T-cell (primary cell): ENCODE measurements around the gene DYRK4. TPM values are rescaled to one million over a fixed set of nuclear protein-coding genes. Genes with fewer than 3 reads are reported as not detected.

ENCODE experiments used
- ATAC-seq, 4 experiments: fragments of 200-7000 bp in 3 of 4; fragments of 150-1000 bp in 1 of 4; cut with Tn5 transposase; replicated peaks in 1 of 4; 1 replicate in 3 of 4; 2 replicates in 1 of 4; pipeline ENCODE4 v1.10.0; 2021; ENCODE audit warnings: moderate library complexity in 3 of 4, mild to moderate bottlenecking in 2 of 4, moderate number of reproducible peaks in 1 of 4
- CTCF ChIA-PET, 2 donors: fragments of 300-600 bp; sonication (Branson Sonifier 250); formaldehyde crosslinking; loops; one replicate each; lab custom pipeline; 2022; ENCODE audit warnings: antibody characterized with exemption in 2 of 2; lab: Charles Lee
- POLR2A ChIA-PET, 2 donors: fragments of 300-600 bp; sonication (Branson Sonifier 250); formaldehyde crosslinking; loops; one replicate each; lab custom pipeline; 2022; ENCODE audit warnings: antibody characterized with exemption in 2 of 2; lab: Charles Lee
- DNase-seq, 35 experiments: peaks; one replicate each; pipeline versions ENCODE4 v3.0.0 to v3.0.0-alpha.2; 2013 to 2023
- H3K27ac ChIP-seq: one replicate; pipeline ENCODE4 v1.5.1; 2013; ENCODE audit warnings: low read length
- H3K27me3 ChIP-seq, 2 experiments: replicated peaks in 1 of 2; 1 replicate in 1 of 2; 2 replicates in 1 of 2; pipeline versions ENCODE4 v1.6.1 to v1.7.0; 2013; ENCODE audit warnings: low read length in 1 of 2, mixed read lengths in 1 of 2; ENCODE audit not compliant: control insufficient read depth in 2 of 2, insufficient read depth in 2 of 2; ENCODE audit errors: extremely low read depth in 1 of 2
- H3K36me3 ChIP-seq, 2 donors: 1 replicate in 1 of 2; 2 replicates in 1 of 2; pipeline versions ENCODE4 v1.6.1 to v1.7.0; 2013; ENCODE audit warnings: low read length in 1 of 2; ENCODE audit not compliant: control insufficient read depth in 2 of 2, insufficient read depth in 1 of 2; ENCODE audit errors: extremely low read depth in 1 of 2
- H3K4me1 ChIP-seq, 2 experiments: 1 replicate in 1 of 2; 2 replicates in 1 of 2; pipeline versions ENCODE4 v1.6.1 to v1.7.0; 2013; ENCODE audit warnings: low read length in 2 of 2, mixed read lengths in 1 of 2; ENCODE audit not compliant: insufficient read depth in 2 of 2, control insufficient read depth in 1 of 2; ENCODE audit errors: extremely low read depth in 1 of 2
- H3K4me3 ChIP-seq, 2 donors: 1 replicate in 1 of 2; 2 replicates in 1 of 2; pipeline versions ENCODE4 v1.5.1 to v1.7.0; 2013; ENCODE audit warnings: mild to moderate bottlenecking in 2 of 2, low read length in 1 of 2, moderate library complexity in 1 of 2; ENCODE audit not compliant: control insufficient read depth in 1 of 2; ENCODE audit errors: extremely low read depth in 1 of 2
- H3K9me3 ChIP-seq: 2 replicates; pipeline ENCODE4 v1.7.0; 2013
- H3K27ac Mint-ChIP-seq, 2 donors: one replicate each; pipeline ENCODE4 v1.8.0; 2020 to 2021; ENCODE audit warnings: mild to moderate bottlenecking in 2 of 2, mixed read lengths in 2 of 2
- H3K27me3 Mint-ChIP-seq, 2 donors: one replicate each; pipeline ENCODE4 v1.8.0; 2021 to 2022; ENCODE audit warnings: mixed read lengths in 2 of 2
- H3K36me3 Mint-ChIP-seq: one replicate; pipeline ENCODE4 v1.8.0; 2021; ENCODE audit warnings: mixed read lengths
- H3K4me1 Mint-ChIP-seq, 3 donors: one replicate each; pipeline ENCODE4 v1.8.0; 2020 to 2022; ENCODE audit warnings: mixed read lengths in 3 of 3, mild to moderate bottlenecking in 1 of 3
- H3K4me3 Mint-ChIP-seq, 3 donors: one replicate each; pipeline ENCODE4 v1.8.0; 2020 to 2022; ENCODE audit warnings: mild to moderate bottlenecking in 3 of 3, mixed read lengths in 3 of 3, moderate library complexity in 3 of 3
- H3K9me3 Mint-ChIP-seq, 3 donors: one replicate each; pipeline ENCODE4 v1.8.0; 2020 to 2022; ENCODE audit warnings: mixed read lengths in 3 of 3
- WGBS: methylation state at CpG from one replicate; pipeline ENCODE4 v1.1.5; 2013; ENCODE audit warnings: missing lambda C conversion rate; ENCODE audit not compliant: insufficient coverage; 5-methylcytosine and 5-hydroxymethylcytosine counted together
- total RNA-seq, 35 experiments: library from RNA in 6 of 35; stranded (reverse) in 6 of 35; fragments of 120-200 nt in 1 of 35; gene quantifications; one replicate each; pipeline versions ENCODE4 v1.2.1 to v1.2.4 and lab custom pipeline; 2013 to 2026

DYRK4 gene
- total RNA-seq, 5 donors from 2014 or later (not counting 1 experiment from before 2014, with no cell fraction given) = 11.0 to 24.8 (median 17.6) TPM

GRCh38 chr12:4610481-4610880 lies 48.5 kb downstream of the DYRK4 start:
- H3K4me3 ChIP-seq = no peak overlapping the region
- WGBS = 100% methylated on average over 1 of the region's 4 CpGs
- Mint-ChIP-seq H3K4me3 (no peak overlapping the region), H3K9me3 (no peaks in the 10 kb centered on the region), H3K27ac (no peak overlapping the region), H3K4me1 (peaks cover 18 to 31% (median 24%) of the 10 kb centered on the region in 3 donors), H3K27me3 (no peaks in the 10 kb centered on the region), H3K36me3 (peaks cover 58% of the 10 kb centered on the region)
- H3K4me1 ChIP-seq = peaks cover 0 to 2% of the 10 kb centered on the region in 2 experiments
- H3K27me3 ChIP-seq = no peaks in the 10 kb centered on the region
- no peak for ATAC-seq
- H3K36me3 ChIP-seq = peaks cover 5 to 39% of the 10 kb centered on the region in 2 donors
- no peak for DNase-seq
- no peaks in the 10 kb centered on the region for H3K9me3 ChIP-seq
- CTCF ChIA-PET = no interaction called here
- POLR2A ChIA-PET = no interaction called here
- H3K27ac ChIP-seq = no peak overlapping the region

- Mint-ChIP-seq H3K9me3 (no peaks in the 10 kb centered on the region), H3K4me1 (no peaks in the 10 kb centered on the region), H3K27me3 (no peaks in the 10 kb centered on the region), H3K4me3 (no peak overlapping the region), H3K36me3 (peaks cover 37% of the 10 kb centered on the region), H3K27ac (no peak overlapping the region)
- H3K4me3 ChIP-seq = no peak overlapping the region
- ChIA-PET POLR2A (interaction anchor here in 1 of 2 donors (0.6 kb wide), 1 partner anchor 11 kb away, joined by 3 read pairs; no protein-coding TSS in a partner anchor), CTCF (no interaction called here)
- ATAC-seq = no peak
- peaks cover 5 to 34% of the 10 kb centered on the region in 2 donors for H3K36me3 ChIP-seq
- H3K27me3 ChIP-seq = no peaks in the 10 kb centered on the region
- no peaks in the 10 kb centered on the region for H3K4me1 ChIP-seq
- H3K9me3 ChIP-seq = no peaks in the 10 kb centered on the region
- no peak for DNase-seq
- H3K27ac ChIP-seq = no peak overlapping the region
- 95% methylated on average over 8 of the region's 9 CpGs for WGBS
Observed at GRCh38 chr12:4615667-4616066, 53.7 kb downstream of the DYRK4 start.

GRCh38 chr12:4621511-4621910 lies 59.5 kb downstream of the DYRK4 start:
- Histone ChIP-seq H3K4me1 (no peaks in the 10 kb centered on the region), H3K9me3 (peaks cover 2% of the 10 kb centered on the region), H3K36me3 (no peaks in the 10 kb centered on the region), H3K27ac (no peak overlapping the region), H3K27me3 (no peaks in the 10 kb centered on the region), H3K4me3 (no peak overlapping the region)
- no peak overlapping the region for H3K27ac Mint-ChIP-seq
- ChIA-PET CTCF (no interaction called here), POLR2A (no interaction called here)
- H3K9me3 Mint-ChIP-seq = peaks cover 0 to 4% (median 4%) of the 10 kb centered on the region in 3 donors
- no CpG with 5 or more reads among the region's 3 CpGs for WGBS
- no peak overlapping the region for H3K4me3 Mint-ChIP-seq
- no peaks in the 10 kb centered on the region for H3K4me1 Mint-ChIP-seq
- no peaks in the 10 kb centered on the region for H3K36me3 Mint-ChIP-seq
- no peaks in the 10 kb centered on the region for H3K27me3 Mint-ChIP-seq
- DNase-seq = no peak
- ATAC-seq = no peak

GRCh38 chr12:4626543-4626942 lies 64.5 kb downstream of the DYRK4 start:
- H3K4me1 Mint-ChIP-seq = no peaks in the 10 kb centered on the region
- no peak for DNase-seq
- ATAC-seq = no peak
- Histone ChIP-seq H3K4me1 (no peaks in the 10 kb centered on the region), H3K27me3 (no peaks in the 10 kb centered on the region), H3K36me3 (no peaks in the 10 kb centered on the region), H3K9me3 (peaks cover 2% of the 10 kb centered on the region), H3K27ac (no peak overlapping the region), H3K4me3 (no peak overlapping the region)
- no peak overlapping the region for H3K4me3 Mint-ChIP-seq
- H3K27ac Mint-ChIP-seq = no peak overlapping the region
- ChIA-PET CTCF (no interaction called here), POLR2A (interaction anchor here in 1 of 2 donors (0.6 kb wide), 1 partner anchor 11 kb away, joined by 3 read pairs; no protein-coding TSS in a partner anchor)
- H3K36me3 Mint-ChIP-seq = no peaks in the 10 kb centered on the region
- H3K9me3 Mint-ChIP-seq = peaks cover 0 to 4% (median 4%) of the 10 kb centered on the region in 3 donors
- no peaks in the 10 kb centered on the region for H3K27me3 Mint-ChIP-seq
- 93% methylated on average over 5 of the region's 5 CpGs for WGBS

- Histone ChIP-seq H3K36me3 (no peaks in the 10 kb centered on the region), H3K4me3 (no peak overlapping the region), H3K27me3 (no peaks in the 10 kb centered on the region), H3K4me1 (no peaks in the 10 kb centered on the region), H3K9me3 (no peaks in the 10 kb centered on the region), H3K27ac (no peak overlapping the region)
- no peak for ATAC-seq
- H3K4me1 Mint-ChIP-seq = no peaks in the 10 kb centered on the region
- ChIA-PET POLR2A (no interaction called here), CTCF (no interaction called here)
- no peaks in the 10 kb centered on the region for H3K27me3 Mint-ChIP-seq
- no peak overlapping the region for H3K27ac Mint-ChIP-seq
- 93% methylated on average over 7 of the region's 10 CpGs for WGBS
- no peaks in the 10 kb centered on the region for H3K36me3 Mint-ChIP-seq
- peaks cover 0 to under 1% (median 0%) of the 10 kb centered on the region in 3 donors for H3K9me3 Mint-ChIP-seq
- H3K4me3 Mint-ChIP-seq = no peak overlapping the region
- DNase-seq = no peak
Observed at GRCh38 chr12:4628406-4628805, 66.4 kb downstream of the DYRK4 start.

GRCh38 chr12:4630262-4630661 lies 68.3 kb downstream of the DYRK4 start:
- POLR2A ChIA-PET = interaction anchor here in 1 of 2 donors (0.6 kb wide), 1 partner anchor 232 kb away, joined by 3 read pairs; no protein-coding TSS in a partner anchor
- Mint-ChIP-seq H3K4me1 (no peaks in the 10 kb centered on the region), H3K4me3 (no peak overlapping the region), H3K27ac (no peak overlapping the region), H3K9me3 (no peaks in the 10 kb centered on the region), H3K27me3 (no peaks in the 10 kb centered on the region), H3K36me3 (no peaks in the 10 kb centered on the region)
- 80% methylated on average over 1 of the region's 5 CpGs for WGBS
- Histone ChIP-seq H3K27ac (no peak overlapping the region), H3K9me3 (no peaks in the 10 kb centered on the region), H3K27me3 (no peaks in the 10 kb centered on the region), H3K36me3 (no peaks in the 10 kb centered on the region), H3K4me3 (no peak overlapping the region), H3K4me1 (no peaks in the 10 kb centered on the region)
- CTCF ChIA-PET = interaction anchor here in 1 of 2 donors (0.6 kb wide), 1 partner anchor 13 kb away, joined by 3 read pairs; no protein-coding TSS in a partner anchor
- DNase-seq (no peak), ATAC-seq (no peak)
